ENCODE results near the gene SLAMF1. TPM values are rescaled to one million over a fixed set of nuclear protein-coding genes. Genes with fewer than 3 reads are reported as not detected.

Gene SLAMF1
- total and polyA plus RNA-seq, 2 donors from 2014 or later = 0.13 to 3.3 TPM

- Histone ChIP-seq H3K36me3 (ENCODE audit: control insufficient read depth in 2 of 3, insufficient read depth in 3 of 3, low read length in 3 of 3) (no peaks in the 10 kb centered on the region), H3K4me1 (ENCODE audit: control insufficient read depth in 2 of 3, insufficient read depth in 2 of 3, low read depth in 1 of 3, low read length in 3 of 3) (peaks cover 0 to 2% (median 0%) of the 10 kb centered on the region in 3 donors), H3K9me3 (ENCODE audit: control insufficient read depth in 2 of 3, insufficient read depth in 1 of 3, low read length in 3 of 3) (no peaks in the 10 kb centered on the region), H3K9ac (ENCODE audit: low read length in 3 of 3) (no peak overlapping the region), H3K27me3 (ENCODE audit: control insufficient read depth, insufficient read depth, low read length) (no peaks in the 10 kb centered on the region), H3K27ac (ENCODE audit: low read depth in 2 of 2, low read length in 2 of 2) (no peak overlapping the region), H3K4me3 (ENCODE audit: low read length in 3 of 3) (no peak overlapping the region)
- FAIRE-seq (no peak), DNase-seq (no peak)
- intact Hi-C loops (cut with DNase I) = no loop called here
- TF ChIP-seq, protein P1, sequence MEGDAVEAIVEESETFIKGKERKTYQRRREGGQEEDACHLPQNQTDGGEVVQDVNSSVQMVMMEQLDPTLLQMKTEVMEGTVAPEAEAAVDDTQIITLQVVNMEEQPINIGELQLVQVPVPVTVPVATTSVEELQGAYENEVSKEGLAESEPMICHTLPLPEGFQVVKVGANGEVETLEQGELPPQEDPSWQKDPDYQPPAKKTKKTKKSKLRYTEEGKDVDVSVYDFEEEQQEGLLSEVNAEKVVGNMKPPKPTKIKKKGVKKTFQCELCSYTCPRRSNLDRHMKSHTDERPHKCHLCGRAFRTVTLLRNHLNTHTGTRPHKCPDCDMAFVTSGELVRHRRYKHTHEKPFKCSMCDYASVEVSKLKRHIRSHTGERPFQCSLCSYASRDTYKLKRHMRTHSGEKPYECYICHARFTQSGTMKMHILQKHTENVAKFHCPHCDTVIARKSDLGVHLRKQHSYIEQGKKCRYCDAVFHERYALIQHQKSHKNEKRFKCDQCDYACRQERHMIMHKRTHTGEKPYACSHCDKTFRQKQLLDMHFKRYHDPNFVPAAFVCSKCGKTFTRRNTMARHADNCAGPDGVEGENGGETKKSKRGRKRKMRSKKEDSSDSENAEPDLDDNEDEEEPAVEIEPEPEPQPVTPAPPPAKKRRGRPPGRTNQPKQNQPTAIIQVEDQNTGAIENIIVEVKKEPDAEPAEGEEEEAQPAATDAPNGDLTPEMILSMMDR (IDR thresholded peaks at IDR 0.05; ENCODE audit: borderline replicate concordance, extremely low read depth, insufficient read depth) = no peak
Observed at GRCh38 chr1:160643138-160643537, 3.7 kb downstream of the SLAMF1 start.

DNA sequence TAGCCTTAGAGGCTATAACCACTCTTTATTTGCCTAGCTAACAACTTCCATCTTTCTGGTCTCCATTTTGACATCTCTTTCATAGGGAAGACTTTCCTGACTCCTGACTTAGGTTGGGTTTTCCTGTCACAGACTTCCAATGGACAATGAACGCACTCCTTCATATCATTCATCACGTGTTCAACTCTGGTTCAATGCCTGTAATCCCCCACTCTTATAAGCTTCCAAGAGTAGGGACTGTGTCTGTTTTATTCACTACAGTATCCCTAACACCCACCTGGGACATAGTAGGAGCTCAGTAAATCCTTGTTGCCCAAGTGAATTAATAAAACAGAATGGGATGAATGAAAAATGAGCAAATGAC lies 4.6 kb downstream of the SLAMF1 start:
- Histone ChIP-seq H3K9ac (ENCODE audit: low read length in 3 of 3) (no peak overlapping the region), H3K9me3 (ENCODE audit: control insufficient read depth in 2 of 3, insufficient read depth in 1 of 3, low read length in 3 of 3) (no peaks in the 10 kb centered on the region), H3K36me3 (ENCODE audit: control insufficient read depth in 2 of 3, insufficient read depth in 3 of 3, low read length in 3 of 3) (no peaks in the 10 kb centered on the region), H3K27ac (ENCODE audit: low read depth in 2 of 2, low read length in 2 of 2) (no peak overlapping the region), H3K4me1 (ENCODE audit: control insufficient read depth in 2 of 3, insufficient read depth in 2 of 3, low read depth in 1 of 3, low read length in 3 of 3) (peaks cover 0 to under 1% (median 0%) of the 10 kb centered on the region in 3 donors), H3K27me3 (ENCODE audit: control insufficient read depth, insufficient read depth, low read length) (no peaks in the 10 kb centered on the region), H3K4me3 (ENCODE audit: low read length in 3 of 3) (no peak overlapping the region)
- DNase-seq = no peak
- FAIRE-seq = no peak
- intact Hi-C loops (cut with DNase I) = no loop called here
- TF ChIP-seq, protein P1 (IDR thresholded peaks at IDR 0.05; ENCODE audit: borderline replicate concordance, extremely low read depth, insufficient read depth) = no peak

GRCh38 chr1:160641323-160642280 lies 5.2 kb downstream of the SLAMF1 start:
- H3K9ac ChIP-seq (ENCODE audit: low read length in 3 of 3) = no peak overlapping the region
- H3K4me3 ChIP-seq (ENCODE audit: low read length in 3 of 3) = no peak overlapping the region
- no peaks in the 10 kb centered on the region for H3K27me3 ChIP-seq (ENCODE audit: control insufficient read depth, insufficient read depth, low read length)
- no peaks in the 10 kb centered on the region for H3K9me3 ChIP-seq (ENCODE audit: control insufficient read depth in 2 of 3, insufficient read depth in 1 of 3, low read length in 3 of 3)
- no peaks in the 10 kb centered on the region for H3K4me1 ChIP-seq (ENCODE audit: control insufficient read depth in 2 of 3, insufficient read depth in 2 of 3, low read depth in 1 of 3, low read length in 3 of 3)
- FAIRE-seq = no peak
- no peak overlapping the region for H3K27ac ChIP-seq (ENCODE audit: low read depth in 2 of 2, low read length in 2 of 2)
- intact Hi-C loops (cut with DNase I) = no loop called here
- DNase-seq = no peak
- TF ChIP-seq, protein P1 (IDR thresholded peaks at IDR 0.05; ENCODE audit: borderline replicate concordance, extremely low read depth, insufficient read depth) = no peak
- H3K36me3 ChIP-seq (ENCODE audit: control insufficient read depth in 2 of 3, insufficient read depth in 3 of 3, low read length in 3 of 3) = no peaks in the 10 kb centered on the region
